ENCODE measurements around the gene FILIP1L. TPM values are rescaled to one million over a fixed set of nuclear protein-coding genes. Genes with fewer than 3 reads are reported as not detected.

The FILIP1L gene
- total RNA-seq, 2 donors from 2014 or later, result 6.7 to 19.0 TPM

DNA sequence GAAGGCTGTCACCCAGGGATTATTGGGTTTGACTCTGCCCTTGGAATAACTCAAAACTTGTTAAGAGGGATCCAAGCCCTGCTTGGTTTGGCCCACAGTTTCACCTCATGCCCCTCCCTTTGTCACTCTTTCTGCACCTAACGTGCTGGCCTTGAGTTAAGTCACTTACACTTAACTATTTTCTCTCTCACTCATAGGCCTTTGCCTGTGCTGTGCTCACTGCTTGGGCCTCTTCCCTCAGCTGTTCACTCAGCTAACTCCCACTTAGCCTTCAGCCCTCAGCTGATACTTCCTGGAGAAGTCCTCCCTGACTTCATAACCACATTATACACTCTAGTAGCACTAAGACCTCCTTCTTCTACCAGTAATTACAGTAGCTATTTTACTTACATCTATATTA lies 163.4 kb downstream of the FILIP1L start:
- intact Hi-C loops (cut with DNase I, micrococcal nuclease), result no loop called here
- ATAC-seq (no peak), DNase-seq (no peak)

DNA sequence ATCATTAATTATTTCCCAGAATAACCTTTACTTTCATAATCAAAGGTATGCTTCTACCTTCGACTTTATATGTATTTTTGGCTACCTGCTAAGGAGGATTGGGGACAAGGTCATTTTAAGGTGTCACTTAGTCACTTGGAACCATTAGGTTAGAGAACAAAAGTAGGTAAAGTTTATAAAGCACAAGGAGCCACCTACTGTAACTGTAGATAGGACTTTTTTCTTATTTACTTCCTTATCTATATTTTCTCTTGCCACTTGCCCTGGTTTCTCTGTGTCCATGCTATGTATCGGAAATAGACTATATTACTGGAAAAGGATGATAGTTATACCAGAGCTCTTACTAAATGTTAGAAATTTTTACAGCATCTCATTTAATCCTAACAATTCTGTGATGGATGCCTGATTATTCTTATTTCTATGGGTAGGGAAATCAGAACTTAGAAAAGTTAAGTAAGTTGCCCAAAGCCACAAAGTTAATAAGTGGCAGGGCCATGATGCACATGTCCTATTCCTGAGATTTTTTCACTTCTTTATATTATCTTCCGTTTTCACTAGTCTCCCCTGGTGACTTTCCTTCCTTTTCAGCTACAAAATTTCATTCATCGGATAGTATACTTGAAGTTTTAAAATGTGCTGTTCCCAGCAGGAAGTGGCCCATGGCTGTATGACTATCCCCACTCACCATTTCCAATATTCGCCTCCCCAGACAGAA lies 164.2 kb downstream of the FILIP1L start:
- ATAC-seq (peak; percentile 66), DNase-seq (no peak)
- intact Hi-C loops (cut with DNase I, micrococcal nuclease), result no loop called here

DNA sequence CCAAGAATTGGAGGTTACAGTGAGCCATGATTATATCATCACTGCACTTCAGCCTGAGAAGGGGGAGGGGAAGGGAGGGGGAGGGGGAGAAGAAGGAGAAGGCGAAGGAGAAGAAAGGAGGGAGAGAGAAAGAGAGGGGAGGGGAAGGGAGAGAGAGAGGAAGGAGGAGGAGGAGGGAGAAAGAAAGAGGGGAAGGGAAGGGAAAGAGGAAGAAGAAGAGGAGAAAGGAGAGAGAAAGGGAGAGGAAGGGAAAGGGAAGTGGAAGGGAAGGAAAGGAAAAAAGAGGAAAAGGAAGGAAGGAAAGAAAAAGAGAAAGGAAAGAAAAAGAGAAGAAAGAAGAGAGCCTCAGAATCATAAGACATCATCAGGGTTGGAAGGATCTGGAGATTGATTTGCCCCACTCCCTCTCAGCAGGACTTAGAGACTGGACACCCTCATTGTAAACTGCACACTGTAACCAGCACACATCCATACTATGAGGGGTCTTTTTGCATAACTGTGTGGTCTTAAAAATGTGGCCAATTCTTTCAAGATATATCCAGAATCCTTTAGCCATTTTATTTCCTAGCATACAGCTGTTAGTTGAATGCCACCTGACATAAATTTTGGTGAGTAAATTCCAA lies 165.7 kb downstream of the FILIP1L start:
- DNase-seq, result no peak
- no peak for ATAC-seq
- intact Hi-C loops (cut with DNase I, micrococcal nuclease), result no loop called here

DNA sequence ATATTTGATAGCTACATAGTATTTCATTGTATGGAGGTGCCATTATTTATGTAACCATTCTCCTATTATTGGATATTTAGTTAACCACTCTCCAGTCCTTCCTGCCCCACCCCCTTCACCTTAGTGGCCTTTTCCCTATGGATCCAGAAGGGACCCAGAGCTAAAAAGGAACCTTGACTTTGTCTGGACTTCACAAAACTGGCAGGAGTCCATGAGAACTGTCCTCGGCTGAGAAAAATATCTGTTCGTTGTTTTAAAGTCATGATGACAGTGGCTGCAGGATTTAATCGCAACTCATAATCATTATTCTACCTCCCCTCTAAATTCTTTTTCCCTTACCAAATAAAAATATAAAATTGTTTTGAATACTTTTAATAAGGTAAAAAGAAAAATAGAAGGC lies 166.9 kb downstream of the FILIP1L start:
- intact Hi-C loops (cut with DNase I, micrococcal nuclease), result no loop called here
- DNase-seq, result no peak

DNA sequence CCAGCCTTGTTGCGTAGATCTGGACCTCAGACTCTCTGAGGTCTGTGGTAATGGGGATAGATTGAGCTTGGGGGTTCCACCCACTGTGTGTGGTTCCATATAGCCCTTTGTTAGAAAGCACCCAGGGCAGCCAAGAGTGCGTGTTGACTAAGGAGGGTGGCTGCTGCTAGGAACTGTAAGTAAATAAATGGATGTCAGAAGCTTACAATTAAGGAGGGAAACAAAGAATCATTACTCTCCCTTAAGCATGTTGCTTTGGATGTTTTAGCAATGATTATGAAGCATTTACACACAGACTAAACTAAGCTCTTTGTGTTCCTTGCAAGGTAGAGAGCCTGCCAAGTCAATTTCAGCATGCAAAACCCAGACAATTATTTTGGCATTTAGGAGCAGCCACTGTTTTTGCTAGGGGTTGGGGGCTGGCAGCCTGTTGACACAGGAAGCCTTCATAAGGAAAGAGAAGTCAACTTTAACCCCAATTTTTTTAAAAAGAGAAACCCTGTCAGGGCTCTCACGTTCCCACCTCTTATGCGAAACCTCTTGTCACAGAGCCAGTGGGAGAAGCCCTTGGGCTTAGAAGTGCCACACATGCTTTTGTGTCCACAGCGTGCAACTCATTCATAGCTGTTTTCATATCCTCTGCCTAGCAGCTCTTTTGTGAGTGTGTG lies 168.8 kb downstream of the FILIP1L start:
- peak in 1 of 2 donors; percentile 18 for DNase-seq
- intact Hi-C loops (cut with DNase I, micrococcal nuclease), result no loop called here
- ATAC-seq, result peak; percentile 71

More for the DNA sequence above, 166.9 kb downstream of the FILIP1L start:
- ATAC-seq, result no peak

DNA sequence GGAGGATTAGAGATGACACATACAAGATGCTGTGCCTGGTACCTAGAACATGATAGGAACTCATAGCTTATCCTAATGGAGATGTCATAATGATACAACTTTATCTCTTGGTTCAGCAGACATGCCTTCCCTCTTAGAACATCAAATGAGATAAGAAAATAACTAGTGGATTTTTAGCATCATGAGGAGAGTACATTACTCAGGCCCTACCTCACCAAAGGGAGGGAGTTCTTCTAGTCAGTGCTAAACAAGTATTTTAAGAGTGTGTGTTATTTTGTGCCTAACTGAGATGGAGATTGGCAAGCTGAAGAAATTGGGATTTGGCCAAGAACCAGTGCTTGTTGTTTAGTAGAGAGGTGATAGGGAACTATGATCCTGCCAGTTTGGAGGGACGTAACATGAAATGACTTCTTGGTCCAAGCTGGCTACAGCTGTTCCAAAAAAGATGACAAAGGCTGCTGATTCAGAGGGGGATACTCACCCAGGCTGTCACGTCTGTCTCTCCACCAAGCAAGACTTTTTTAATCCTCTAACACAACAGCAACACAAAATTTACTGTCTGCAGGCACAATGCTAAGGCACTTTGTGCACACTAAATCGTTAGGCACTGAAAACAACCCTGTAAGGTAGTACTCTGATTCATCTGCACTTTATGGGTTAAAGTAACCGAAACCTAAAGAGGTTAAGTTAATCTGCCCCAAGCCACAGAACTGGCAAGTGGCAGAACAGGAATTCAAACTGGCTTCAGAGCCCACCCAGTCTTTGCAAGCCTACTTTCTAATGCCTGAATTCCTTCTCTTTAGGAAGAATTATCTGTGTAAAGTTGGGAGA lies 170.2 kb downstream of the FILIP1L start:
- no peak for DNase-seq
- intact Hi-C loops (cut with DNase I, micrococcal nuclease), result no loop called here
- ATAC-seq, result no peak

DNA sequence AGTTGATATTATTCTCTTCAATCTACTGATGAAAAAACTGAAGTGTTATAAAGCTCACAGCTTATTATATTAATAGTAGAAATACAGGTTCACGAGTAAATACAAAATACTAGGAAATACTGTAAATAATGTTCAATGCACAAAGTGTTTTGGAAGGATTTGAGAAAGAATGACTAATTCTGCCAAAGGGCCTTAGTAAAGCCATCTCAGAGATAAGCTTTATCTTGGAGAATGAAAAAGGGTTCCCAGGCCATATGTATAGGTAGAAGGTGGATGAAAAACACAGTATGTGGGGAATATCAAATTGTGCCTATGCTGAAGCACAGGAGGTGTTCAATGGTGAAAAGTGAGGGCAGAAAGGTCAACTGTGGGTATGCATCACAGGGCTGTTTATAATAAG lies 173.1 kb downstream of the FILIP1L start:
- DNase-seq (no peak), ATAC-seq (no peak)
- intact Hi-C loops (cut with DNase I, micrococcal nuclease), result no loop called here

DNA sequence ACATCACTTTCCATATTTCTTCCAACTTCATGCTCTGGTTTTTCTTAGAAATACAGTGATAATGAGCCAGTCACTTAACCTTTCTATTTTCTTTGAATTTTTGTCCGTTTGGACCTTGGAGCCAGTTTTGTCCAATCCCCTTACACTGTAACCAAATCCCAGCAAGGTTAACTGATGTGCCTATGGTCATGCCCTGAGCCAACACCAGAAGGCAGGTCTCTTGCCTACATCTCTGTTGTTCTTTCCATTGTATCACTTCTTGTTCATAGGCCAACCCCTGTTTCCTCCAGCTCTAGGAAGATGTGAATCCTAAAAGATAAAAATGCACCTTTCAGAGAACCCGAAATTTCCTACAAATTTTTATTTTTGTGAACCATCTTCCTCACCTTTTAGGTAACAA lies 174.0 kb downstream of the FILIP1L start:
- intact Hi-C loops (cut with DNase I, micrococcal nuclease), result no loop called here
- DNase-seq, result no peak
- ATAC-seq, result no peak

DNA sequence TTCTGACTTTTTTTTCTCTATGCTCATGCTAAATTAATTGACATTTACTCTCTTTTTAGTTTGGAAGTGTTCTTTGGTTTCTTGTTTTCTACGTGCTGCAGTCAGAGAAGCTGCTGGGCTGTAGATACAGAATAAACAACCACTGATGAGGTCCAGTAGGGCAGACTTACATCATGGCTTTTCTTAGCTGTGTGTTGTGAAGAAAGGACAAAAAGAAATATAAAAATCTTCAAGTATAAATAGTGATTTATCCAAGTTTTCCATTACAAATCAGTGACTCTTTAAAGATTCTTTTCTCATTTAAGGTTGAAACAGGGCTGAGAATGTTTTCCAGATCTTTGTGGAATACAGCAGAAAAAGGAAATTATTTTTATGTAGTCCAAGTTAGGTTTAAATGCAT lies 174.4 kb downstream of the FILIP1L start:
- DNase-seq (no peak), ATAC-seq (no peak)
- intact Hi-C loops (cut with DNase I, micrococcal nuclease), result no loop called here

DNA sequence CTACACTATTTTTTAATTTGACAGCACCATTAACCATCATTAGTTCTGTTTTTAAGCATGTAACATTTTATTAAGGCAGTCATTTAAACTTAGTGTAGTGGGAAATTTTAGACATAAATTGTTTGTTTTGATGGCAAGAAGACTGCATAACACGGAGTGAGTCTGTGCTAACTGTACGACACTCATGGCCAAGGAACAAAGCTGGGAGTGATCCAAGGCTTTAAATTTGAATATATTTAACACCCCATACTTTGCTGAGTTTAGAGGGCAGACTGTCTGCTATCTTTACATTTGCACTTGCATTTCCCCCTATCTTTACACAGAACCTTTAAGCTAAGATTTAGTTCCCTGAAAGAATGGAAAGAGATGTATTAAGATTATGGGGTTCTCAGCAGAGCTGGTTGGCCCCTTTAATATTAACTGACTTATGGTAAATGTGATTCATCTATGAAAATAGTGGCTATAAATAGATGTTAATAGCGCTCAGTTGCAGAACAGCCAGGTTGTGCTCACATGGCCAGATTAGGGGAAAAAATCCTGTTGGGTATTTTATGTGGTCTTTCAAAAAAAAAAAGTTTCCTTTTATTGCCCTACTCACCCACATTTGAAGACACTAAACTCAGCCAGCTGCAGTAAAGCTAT lies 175.9 kb downstream of the FILIP1L start:
- ATAC-seq, result no peak
- intact Hi-C loops (cut with DNase I, micrococcal nuclease), result no loop called here
- DNase-seq, result no peak

DNA sequence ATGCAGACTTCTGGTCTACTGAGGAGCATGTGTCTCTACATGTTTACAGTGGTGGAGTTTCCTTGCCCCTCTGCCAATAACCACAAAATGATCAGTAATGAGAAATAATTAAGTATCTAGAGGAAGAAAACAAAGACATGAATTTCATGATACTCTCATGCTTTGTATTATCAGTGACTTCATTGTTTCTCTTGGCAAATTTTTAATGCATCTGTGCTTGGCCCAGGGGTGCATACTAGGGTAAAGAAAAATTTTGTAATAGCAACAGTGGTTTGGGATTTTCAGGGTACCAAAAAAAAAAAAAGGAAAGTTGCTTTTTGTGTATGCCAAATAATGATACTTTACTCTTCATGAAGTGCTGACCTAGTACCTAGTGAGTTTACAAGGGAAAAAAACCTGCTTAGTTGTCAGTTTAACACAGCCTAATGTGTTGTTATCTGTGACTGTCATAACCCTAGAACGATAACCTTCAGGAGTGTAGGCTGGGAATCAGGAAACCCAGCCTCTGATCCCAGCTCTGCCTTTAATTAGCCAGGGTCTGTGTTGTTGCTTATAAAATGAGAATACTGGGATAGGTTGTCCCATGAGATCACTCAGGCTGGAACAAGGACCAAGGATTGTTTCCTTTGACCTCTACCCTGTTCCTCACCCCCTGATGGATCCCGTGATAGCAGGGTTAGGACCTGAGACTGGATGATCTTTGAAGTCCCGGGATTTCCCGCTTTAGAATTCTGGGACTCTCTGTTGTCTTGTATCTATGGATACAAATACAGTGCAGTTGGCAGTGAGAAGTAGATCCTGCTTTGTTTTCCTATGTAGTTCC lies 179.1 kb downstream of the FILIP1L start:
- no peak for DNase-seq
- intact Hi-C loops (cut with DNase I, micrococcal nuclease), result no loop called here
- peak; percentile 85 for ATAC-seq

DNA sequence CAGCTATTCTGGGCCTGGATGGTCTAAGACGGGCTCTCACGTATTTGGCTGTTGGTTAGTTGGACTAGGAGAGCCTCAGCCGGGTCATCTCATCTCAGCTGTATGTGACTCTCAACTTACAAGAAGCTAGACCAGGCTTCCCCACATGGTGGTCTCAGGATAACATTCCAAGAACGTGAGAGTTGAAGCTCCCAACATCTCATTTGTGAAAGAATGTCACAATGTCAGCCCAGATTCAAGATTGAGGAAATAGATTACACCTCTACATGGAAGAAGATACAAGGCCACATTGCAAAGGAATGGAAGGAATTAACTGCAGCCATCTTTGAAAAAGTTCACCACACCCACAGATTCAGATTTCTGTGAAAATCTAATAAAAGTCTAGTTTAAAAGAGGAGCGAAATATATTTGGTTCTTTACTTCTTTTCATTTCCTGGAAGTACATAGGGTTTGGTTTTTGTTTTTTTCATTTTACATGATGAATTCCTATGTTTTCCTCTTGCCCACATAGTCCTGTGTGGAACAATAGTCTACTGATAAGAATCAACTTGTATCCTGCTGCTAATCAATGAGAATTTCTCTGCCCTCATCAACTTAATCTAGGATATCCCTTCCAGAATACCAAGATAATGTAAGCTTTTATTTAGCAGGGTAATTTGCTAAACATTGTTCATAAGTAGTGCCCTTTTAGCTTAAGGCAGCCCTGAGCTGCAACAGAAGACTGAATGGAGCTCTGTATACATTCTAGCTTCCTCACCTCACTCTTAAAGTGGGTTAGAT lies 180.1 kb downstream of the FILIP1L start:
- intact Hi-C loops (cut with DNase I, micrococcal nuclease), result no loop called here
- ATAC-seq (no peak), DNase-seq (no peak)

DNA sequence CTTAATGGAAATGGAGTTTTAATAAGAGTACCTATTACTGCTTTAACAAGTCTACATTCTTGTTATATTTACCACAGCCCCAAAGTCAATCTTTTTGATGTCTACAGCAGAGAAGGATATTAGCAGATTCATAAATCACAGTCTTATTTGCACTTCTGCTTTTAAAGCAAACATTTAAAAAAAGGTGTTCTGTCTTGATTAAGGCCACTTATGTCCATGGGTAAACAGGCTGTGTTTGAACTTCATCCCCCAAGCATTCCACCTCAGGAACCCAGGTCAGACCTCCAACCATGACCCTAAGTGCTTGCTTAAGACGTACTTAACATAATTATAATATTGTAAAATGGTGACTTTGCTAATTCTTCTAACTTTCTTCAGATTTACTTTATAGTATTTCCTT lies 183.2 kb downstream of the FILIP1L start:
- ATAC-seq, result no peak
- intact Hi-C loops (cut with DNase I, micrococcal nuclease), result no loop called here
- DNase-seq, result no peak

DNA sequence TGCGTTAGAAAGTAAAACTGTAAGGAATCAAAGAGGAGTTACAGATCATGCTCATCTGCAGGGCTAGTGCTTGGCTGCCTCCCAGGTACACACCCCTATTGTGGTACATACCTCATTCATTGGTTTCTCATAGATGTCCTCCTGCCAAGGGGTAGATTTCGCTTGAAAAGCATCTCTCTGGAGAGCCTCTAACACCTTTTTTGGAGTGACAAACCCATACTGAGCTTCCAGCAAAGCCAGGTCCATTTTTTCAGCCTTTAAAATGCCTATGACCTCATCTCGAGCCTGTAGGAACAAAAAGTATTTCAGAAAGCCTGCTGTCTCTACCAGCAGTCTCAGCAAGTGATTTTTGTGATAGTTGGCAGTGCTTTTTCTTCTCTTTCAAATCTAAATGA lies 184.6 kb downstream of the FILIP1L start:
- intact Hi-C loops (cut with DNase I, micrococcal nuclease), result no loop called here
- DNase-seq (peak in 1 of 2 donors; percentile 38), ATAC-seq (peak; percentile 49)

DNA sequence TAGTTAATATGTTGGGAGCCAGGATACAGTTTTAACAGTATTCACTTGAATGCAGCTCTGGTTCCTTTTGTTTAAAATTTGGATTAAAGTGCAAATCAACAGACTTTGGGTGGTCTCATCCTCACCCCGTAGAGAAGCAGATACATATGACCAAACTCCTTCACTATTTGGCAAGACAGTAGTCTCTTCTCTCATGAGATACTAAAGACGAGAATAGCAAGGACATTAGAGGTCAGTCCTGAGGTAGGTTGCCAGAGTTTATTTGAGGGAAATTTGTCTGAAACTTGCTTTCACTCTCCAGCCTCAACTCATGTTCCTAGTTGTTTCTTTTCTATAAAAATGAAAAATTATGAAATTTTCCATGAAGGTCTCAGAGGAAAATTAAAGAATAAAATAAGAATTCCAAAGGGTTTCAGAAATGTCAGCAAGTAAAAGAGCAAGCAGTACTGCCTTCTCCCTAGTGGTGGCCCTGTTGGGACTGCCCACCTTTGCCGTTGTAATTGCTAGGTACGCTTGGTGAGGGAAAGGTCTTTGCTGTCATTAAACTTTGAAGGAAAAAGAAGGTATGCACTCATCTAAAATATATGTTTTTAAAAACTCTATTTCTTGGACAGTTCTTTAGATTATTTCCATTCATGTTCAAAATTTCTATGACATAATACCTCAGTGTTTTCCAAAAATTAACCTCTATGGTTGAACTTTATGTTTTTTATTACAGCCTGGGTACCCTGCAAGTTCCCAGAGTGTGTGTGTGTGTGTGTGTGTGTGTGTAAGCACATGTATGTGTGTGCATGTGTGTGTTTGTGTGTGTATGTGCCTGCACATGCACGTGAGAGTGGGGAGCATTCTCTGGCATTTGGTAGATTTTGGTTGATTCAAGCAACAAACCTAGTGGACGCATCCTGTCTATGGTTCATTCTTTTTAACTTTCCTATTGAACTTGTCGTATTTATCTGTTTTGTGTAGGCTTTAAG lies 185.2 kb downstream of the FILIP1L start:
- no peak for ATAC-seq
- intact Hi-C loops (cut with DNase I, micrococcal nuclease), result no loop called here
- no peak for DNase-seq

DNA sequence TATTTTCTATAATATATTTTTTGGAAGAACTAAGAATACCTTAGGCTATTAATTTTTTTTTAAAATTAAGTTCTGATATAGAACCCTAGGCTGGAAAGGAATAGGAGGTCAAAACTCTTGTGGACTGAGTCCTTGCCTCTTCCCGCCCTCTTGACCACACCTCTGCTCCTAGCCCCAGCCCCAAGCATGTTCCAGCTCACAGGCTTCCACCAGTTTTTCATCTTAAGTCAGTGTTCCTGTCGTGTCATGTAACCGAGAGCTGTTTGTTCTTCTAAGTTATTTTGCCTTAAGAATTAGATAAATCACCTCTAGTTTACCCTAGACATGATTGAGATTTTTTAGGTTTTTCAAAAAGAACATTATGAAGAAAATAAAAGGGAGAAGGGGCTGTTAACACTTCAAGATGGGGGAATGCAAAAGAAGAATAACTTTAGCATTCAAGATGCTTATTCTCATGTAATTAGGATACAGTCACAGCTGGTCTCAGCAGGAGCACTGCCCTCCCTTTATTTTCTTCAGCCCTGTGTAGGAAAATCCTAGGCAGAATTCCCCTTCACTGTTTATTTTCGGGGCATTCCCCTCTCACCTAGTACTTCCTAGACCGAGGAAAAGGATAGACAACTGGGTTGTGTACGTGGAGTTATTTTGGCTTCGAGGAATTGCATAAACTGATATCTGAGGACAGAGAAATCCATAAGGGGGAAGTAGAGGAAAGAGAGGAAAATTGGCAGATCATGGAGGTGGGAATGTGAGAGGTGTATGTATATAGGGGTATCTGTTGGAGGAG lies 186.4 kb downstream of the FILIP1L start:
- intact Hi-C loops (cut with DNase I, micrococcal nuclease), result no loop called here
- DNase-seq, result no peak
- ATAC-seq, result no peak

Data from left colon (tissue), 2 donors.